Subcutaneous adipose tissue (tissue), 4 donors: Measurements from ENCODE around the gene CEP55. TPM values are rescaled to one million over a fixed set of nuclear protein-coding genes. Genes with fewer than 3 reads are reported as not detected.

Experiments used
- CTCF ChIP-seq: fragments of 450-650 bp; IDR thresholded peaks from one replicate; pipeline ENCODE4 v1.5.1; 2016; ENCODE audit warnings: low read depth, mild to moderate bottlenecking, control low read depth, antibody characterized with exemption, moderate library complexity
- total RNA-seq, 4 donors: library from RNA; depleted of rRNA; stranded (reverse); fragments of >200 nt; gene quantifications; one replicate each; pipeline ENCODE4 v1.1.0, GENCODE V29; 2016

CEP55 gene
- total RNA-seq, 4 donors from 2014 or later: 0.19 to 4.2 (median 1.5) TPM

DNA sequence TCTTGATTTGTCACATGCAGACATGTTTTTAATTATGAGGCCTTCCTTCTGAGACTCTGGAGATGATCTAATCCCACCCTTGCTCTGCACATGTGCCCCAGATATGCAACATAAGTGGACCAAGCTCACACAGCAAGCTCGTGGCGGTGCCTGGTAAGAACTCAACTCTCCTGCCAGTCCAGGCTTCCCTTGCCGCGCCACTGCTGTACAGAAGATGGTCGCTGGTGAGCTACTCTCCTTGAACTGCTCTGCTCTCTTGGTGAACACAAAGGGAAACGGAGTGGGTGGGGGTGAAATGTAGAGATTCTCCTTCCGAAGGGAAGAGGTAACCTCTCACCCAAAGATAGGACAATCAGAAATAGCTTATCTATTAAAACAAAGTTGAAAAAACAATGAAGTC is 39.9 kb upstream of the CEP55 start:
- TF ChIP-seq CTCF: no peak

- TF ChIP-seq CTCF: no peak
These were observed 38.9 kb upstream of the CEP55 start for GRCh38 chr10:93457511-93457910.

DNA sequence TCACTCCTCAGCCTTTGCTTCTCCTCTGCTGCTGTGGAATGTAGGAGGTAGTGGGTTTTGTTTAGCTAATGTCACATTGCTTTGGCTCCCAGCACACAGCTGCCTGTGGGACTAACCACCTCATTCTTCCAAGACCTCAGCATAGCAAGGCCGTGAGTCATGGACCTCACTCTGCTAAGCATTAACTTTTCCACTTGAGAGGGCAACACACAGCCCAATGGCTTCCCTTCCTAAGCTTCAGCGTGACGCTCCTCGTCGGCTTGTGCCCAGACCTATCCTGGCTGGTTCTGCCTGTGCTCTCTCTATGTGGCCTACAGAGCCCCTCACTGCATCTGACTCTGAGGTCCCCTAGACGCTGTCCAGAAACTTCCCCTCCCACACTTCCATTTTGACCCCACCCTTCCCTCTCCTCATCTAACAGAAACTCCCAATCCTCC is 37.6 kb upstream of the CEP55 start:
- no peak for TF ChIP-seq CTCF

- no peak for TF ChIP-seq CTCF
These were observed 36.9 kb upstream of the CEP55 start for GRCh38 chr10:93459466-93459865.

DNA sequence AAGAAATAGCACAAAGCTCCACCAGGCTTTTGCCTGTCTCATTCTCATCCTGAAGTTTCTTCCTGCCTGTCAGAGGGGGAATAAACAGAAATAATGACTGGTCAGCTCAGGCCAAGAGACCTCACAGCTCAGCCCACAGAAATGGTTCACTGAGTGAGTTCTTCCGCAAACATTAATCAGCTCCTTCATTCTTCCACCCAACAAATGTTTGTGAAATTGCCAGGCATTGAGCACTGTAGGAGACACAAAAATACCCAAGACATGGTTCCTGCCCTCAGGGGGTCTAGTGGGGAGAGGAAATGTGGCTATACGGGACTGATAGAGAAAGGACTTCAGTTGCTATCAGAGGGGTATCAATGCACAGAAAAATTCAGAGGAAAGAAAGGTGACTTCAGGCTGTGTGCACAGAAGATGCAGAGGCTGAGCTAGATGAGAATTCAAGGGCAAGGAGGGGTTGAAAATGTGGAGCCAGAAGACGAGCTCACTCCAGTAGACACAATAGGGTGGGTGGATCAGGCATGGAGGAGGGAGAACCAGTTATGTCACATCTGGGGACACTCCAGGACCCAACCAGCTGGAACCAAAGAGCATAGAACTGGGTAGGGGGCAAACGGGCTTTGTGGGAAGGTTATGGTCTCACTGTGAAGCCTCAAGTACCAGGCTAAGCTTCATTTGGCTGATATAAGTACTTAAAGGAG is 35.2 kb upstream of the CEP55 start:
- no peak for TF ChIP-seq CTCF

DNA sequence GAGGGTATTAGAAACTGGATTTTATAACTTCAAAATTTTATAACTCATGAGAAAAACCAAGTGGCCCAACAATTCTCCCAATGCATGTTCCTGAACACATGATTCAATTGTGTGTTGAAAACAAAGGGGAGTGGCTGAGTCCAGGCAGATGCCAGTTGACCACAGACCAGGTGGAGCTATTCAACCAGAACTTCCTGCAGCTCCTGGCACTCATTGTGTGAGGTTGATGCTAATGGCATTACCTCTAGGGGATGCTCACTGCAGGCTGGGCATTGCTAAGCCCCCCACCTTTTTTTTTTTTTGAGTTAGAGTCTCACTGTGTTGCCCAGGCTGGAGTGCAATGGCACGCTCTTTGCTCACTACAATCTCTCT is 34.6 kb upstream of the CEP55 start:
- no peak for TF ChIP-seq CTCF

GRCh38 chr10:93462371-93462770 is 34.0 kb upstream of the CEP55 start:
- TF ChIP-seq CTCF: no peak
